ENCODE results near the gene PALD1. TPM values are rescaled to one million over a fixed set of nuclear protein-coding genes. Genes with fewer than 3 reads are reported as not detected.
A peak's percentile ranks its signal among the peaks of the same experiment; 100 is the strongest.

PALD1 gene
- total and polyA plus RNA-seq, 9 of the 15 experiments (the other 6 are each of a cell fraction or from before 2014, with no cell fraction given), result 0.03 to 0.29 (median 0.09) TPM; not detected in 2

DNA sequence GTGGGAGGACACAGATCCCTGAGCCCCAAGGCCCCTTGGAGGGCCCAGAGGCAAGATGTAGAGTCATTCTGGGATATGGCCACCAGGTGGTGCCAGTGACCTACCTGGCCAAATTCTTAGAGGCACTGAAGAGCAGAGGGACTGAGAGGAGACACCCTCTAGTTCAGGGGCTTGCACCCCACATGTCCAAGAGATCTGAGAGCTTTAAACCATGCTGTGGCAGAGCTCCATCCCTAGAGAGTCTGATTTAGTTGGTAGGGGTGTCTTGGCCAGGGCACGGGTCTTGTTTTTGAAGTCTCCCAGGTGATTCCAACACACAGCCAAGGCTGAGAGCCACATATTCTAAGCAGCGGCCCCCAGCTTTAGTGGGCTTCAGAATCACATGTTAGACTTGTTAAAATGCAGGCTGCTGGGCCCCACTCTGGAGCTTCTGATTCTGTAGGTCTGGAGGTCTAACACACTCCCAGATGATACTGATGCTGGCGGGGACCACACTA, 71.4 kb downstream of the PALD1 start (continued):
- TF ChIP-seq CBFB (CRISPR knock-in tag; IDR thresholded peaks at IDR 0.05) (0 out of 2 replicates have a peak, but pooled peaks have one; percentile 37), FOXP1 (CRISPR knock-in tag; IDR thresholded peaks at IDR 0.05) (0 out of 2 replicates have a peak, but pooled peaks have one; percentile 28), YY1 (IDR thresholded peaks at IDR 0.05; ENCODE audit: borderline replicate concordance in 1 of 3, control insufficient read depth in 1 of 3, extremely low read depth in 1 of 3, insufficient read depth in 3 of 3, insufficient read length in 1 of 3, insufficient replicate concordance in 2 of 3, low read depth in 1 of 3, low read length in 2 of 3) (no peak), BCL6 (CRISPR knock-in tag; IDR thresholded peaks at IDR 0.05) (no peak), ZNF274 (IDR thresholded peaks at IDR 0.05; ENCODE audit: borderline replicate concordance, low read depth, low read length) (no peak), CHD2 (IDR thresholded peaks at IDR 0.05; ENCODE audit: low read depth, low read length) (0 out of 2 replicates have a peak, but pooled peaks have one; percentile 17), ZNF589 (CRISPR knock-in tag; IDR thresholded peaks at IDR 0.05; ENCODE audit: low read depth) (no peak), SIN3B (IDR thresholded peaks at IDR 0.05; ENCODE audit: low read depth) (no peak), NR2F6 (CRISPR knock-in tag; IDR thresholded peaks at IDR 0.05) (no peak), EZH2 (IDR thresholded peaks at IDR 0.05; ENCODE audit: borderline replicate concordance, low read depth, low read length) (no peak), BCOR (IDR thresholded peaks at IDR 0.05) (no peak), ZBTB7A (IDR thresholded peaks at IDR 0.05; ENCODE audit: borderline replicate concordance, control insufficient read depth, low read depth, low read length) (peak; percentile 46; the same call in 1 of the 2 replicates), ZNF445 (CRISPR knock-in tag; IDR thresholded peaks at IDR 0.05; ENCODE audit: low read depth) (no peak), ZNF551 (CRISPR knock-in tag; IDR thresholded peaks at IDR 0.05) (no peak), ZKSCAN8 (CRISPR knock-in tag; IDR thresholded peaks at IDR 0.05) (no peak)
- TF ChIP-seq, protein P1, sequence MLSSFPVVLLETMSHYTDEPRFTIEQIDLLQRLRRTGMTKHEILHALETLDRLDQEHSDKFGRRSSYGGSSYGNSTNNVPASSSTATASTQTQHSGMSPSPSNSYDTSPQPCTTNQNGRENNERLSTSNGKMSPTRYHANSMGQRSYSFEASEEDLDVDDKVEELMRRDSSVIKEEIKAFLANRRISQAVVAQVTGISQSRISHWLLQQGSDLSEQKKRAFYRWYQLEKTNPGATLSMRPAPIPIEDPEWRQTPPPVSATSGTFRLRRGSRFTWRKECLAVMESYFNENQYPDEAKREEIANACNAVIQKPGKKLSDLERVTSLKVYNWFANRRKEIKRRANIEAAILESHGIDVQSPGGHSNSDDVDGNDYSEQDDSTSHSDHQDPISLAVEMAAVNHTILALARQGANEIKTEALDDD (IDR thresholded peaks at IDR 0.05), result no peak
- TF ChIP-seq, protein P2, sequence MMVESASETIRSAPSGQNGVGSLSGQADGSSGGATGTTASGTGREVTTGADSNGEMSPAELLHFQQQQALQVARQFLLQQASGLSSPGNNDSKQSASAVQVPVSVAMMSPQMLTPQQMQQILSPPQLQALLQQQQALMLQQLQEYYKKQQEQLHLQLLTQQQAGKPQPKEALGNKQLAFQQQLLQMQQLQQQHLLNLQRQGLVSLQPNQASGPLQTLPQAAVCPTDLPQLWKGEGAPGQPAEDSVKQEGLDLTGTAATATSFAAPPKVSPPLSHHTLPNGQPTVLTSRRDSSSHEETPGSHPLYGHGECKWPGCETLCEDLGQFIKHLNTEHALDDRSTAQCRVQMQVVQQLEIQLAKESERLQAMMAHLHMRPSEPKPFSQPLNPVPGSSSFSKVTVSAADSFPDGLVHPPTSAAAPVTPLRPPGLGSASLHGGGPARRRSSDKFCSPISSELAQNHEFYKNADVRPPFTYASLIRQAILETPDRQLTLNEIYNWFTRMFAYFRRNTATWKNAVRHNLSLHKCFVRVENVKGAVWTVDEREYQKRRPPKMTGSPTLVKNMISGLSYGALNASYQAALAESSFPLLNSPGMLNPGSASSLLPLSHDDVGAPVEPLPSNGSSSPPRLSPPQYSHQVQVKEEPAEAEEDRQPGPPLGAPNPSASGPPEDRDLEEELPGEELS (CRISPR knock-in tag; IDR thresholded peaks at IDR 0.05; ENCODE audit: borderline replicate concordance), result no peak
- TF ChIP-seq, protein P3, sequence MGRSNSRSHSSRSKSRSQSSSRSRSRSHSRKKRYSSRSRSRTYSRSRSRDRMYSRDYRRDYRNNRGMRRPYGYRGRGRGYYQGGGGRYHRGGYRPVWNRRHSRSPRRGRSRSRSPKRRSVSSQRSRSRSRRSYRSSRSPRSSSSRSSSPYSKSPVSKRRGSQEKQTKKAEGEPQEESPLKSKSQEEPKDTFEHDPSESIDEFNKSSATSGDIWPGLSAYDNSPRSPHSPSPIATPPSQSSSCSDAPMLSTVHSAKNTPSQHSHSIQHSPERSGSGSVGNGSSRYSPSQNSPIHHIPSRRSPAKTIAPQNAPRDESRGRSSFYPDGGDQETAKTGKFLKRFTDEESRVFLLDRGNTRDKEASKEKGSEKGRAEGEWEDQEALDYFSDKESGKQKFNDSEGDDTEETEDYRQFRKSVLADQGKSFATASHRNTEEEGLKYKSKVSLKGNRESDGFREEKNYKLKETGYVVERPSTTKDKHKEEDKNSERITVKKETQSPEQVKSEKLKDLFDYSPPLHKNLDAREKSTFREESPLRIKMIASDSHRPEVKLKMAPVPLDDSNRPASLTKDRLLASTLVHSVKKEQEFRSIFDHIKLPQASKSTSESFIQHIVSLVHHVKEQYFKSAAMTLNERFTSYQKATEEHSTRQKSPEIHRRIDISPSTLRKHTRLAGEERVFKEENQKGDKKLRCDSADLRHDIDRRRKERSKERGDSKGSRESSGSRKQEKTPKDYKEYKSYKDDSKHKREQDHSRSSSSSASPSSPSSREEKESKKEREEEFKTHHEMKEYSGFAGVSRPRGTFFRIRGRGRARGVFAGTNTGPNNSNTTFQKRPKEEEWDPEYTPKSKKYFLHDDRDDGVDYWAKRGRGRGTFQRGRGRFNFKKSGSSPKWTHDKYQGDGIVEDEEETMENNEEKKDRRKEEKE (IDR thresholded peaks at IDR 0.05; ENCODE audit: borderline replicate concordance in 1 of 2, control insufficient read depth in 1 of 2, low read depth in 2 of 2, low read length in 1 of 2), result no peak
- TF ChIP-seq, protein P4, sequence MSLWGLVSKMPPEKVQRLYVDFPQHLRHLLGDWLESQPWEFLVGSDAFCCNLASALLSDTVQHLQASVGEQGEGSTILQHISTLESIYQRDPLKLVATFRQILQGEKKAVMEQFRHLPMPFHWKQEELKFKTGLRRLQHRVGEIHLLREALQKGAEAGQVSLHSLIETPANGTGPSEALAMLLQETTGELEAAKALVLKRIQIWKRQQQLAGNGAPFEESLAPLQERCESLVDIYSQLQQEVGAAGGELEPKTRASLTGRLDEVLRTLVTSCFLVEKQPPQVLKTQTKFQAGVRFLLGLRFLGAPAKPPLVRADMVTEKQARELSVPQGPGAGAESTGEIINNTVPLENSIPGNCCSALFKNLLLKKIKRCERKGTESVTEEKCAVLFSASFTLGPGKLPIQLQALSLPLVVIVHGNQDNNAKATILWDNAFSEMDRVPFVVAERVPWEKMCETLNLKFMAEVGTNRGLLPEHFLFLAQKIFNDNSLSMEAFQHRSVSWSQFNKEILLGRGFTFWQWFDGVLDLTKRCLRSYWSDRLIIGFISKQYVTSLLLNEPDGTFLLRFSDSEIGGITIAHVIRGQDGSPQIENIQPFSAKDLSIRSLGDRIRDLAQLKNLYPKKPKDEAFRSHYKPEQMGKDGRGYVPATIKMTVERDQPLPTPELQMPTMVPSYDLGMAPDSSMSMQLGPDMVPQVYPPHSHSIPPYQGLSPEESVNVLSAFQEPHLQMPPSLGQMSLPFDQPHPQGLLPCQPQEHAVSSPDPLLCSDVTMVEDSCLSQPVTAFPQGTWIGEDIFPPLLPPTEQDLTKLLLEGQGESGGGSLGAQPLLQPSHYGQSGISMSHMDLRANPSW (CRISPR knock-in tag; IDR thresholded peaks at IDR 0.05), result no peak; the same call in 1 of the 2 replicates
